ENCODE data around the gene GOLGA6C.

GRCh38 chr15:75237316-75237982, 20.7 kb upstream of the GOLGA6C start:
- TF ChIP-seq NONO (IDR thresholded peaks at IDR 0.05; ENCODE audit: low read depth in 2 of 2, low read length in 1 of 2) = no peak
- TF ChIP-seq KDM1A (IDR thresholded peaks at IDR 0.05) = no peak
- TF ChIP-seq ATF3 (IDR thresholded peaks at IDR 0.05) = no peak
- TF ChIP-seq ATF3 (CRISPR knock-in tag; conservative IDR thresholded peaks at IDR 0.05) = no peak
- no peak for TF ChIP-seq CBFA2T2 (conservative IDR thresholded peaks at IDR 0.05)
- TF ChIP-seq FOS (IDR thresholded peaks at IDR 0.05; ENCODE audit: extremely low read depth, insufficient read length) = no peak
- no peak for TF ChIP-seq TCF7 (IDR thresholded peaks at IDR 0.05; ENCODE audit: borderline replicate concordance)
- no peak for TF ChIP-seq MAFK (IDR thresholded peaks at IDR 0.05; ENCODE audit: low read length)
